SK-N-MC (cell line): ENCODE data around the gene CTNNBIP1.

Experiments used
- EZH2 ChIP-seq: fragments of 200-600 bp; sonication (generic); IDR thresholded peaks from one replicate; pipeline ENCODE4 v1.6.1; 2017; ENCODE audit warnings: antibody characterized with exemption
- POLR2AphosphoS5 ChIP-seq: IDR thresholded peaks from 2 replicates; pipeline ENCODE4 v1.6.1; 2012; ENCODE audit warnings: mild to moderate bottlenecking, low read depth, low read length, borderline replicate concordance

DNA sequence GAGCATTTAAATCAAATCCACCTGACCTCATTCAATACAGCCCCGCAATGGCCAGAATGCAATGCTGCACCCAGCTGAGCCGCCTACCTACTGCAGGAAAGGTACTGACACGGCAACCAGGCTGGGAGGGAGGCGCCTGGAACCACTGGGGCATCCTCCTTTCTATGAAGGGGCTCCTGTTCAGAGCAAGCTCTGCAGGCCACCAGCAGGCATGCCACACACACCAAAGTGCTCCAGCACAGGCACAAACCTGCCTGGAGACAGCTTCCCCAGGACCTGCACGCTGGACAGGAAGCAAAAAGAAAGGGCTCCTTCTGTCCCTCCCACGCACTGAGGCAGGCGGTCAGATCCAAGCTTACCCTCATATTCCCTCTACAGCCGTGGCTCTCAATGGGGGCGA, 21.2 kb downstream of the CTNNBIP1 start:
- TF ChIP-seq EZH2 (no peak), POLR2AphosphoS5 (no peak)
